Fibroblast of lung (primary cell): ENCODE data around the gene SBF2. TPM values are rescaled to one million over a fixed set of nuclear protein-coding genes. Genes with fewer than 3 reads are reported as not detected.

Experiments used
- DNase-seq, 2 donors: peaks; one replicate each; pipeline versions ENCODE4 v3.0.0 to v3.0.0-alpha.2; 2010; ENCODE audit warnings: low read depth in 2 of 2
- H2AFZ ChIP-seq: 2 replicates; pipeline ENCODE4 v1.5.1; 2012; ENCODE audit warnings: low read length, control low read depth, inconsistent platforms
- H3K27ac ChIP-seq: 2 replicates; pipeline ENCODE4 v1.5.1; 2011; ENCODE audit warnings: low read length, control low read depth; ENCODE audit not compliant: insufficient read depth
- H3K27me3 ChIP-seq: 2 replicates; pipeline ENCODE4 v1.5.1; 2011; ENCODE audit warnings: mild to moderate bottlenecking, low read length; ENCODE audit not compliant: control insufficient read depth, insufficient read depth
- H3K36me3 ChIP-seq: 2 replicates; pipeline ENCODE4 v1.5.1; 2011; ENCODE audit warnings: low read length; ENCODE audit not compliant: control insufficient read depth, insufficient read depth
- H3K4me1 ChIP-seq: 2 replicates; pipeline ENCODE4 v1.5.1; 2011; ENCODE audit warnings: low read length; ENCODE audit not compliant: control insufficient read depth, insufficient read depth; ENCODE audit errors: extremely low read depth
- H3K4me2 ChIP-seq: 2 replicates; pipeline ENCODE4 v1.5.1; 2011; ENCODE audit warnings: low read length, control low read depth; ENCODE audit not compliant: insufficient read depth; ENCODE audit errors: extremely low read depth
- H3K4me3 ChIP-seq, 4 experiments: fragments of 200-600 bp in 1 of 4; sonication (generic) in 1 of 4; replicated peaks in 1 of 4; 2 replicates each; pipeline ENCODE4 v1.5.1; 2011 to 2016; ENCODE audit warnings: low read length in 4 of 4, low read depth in 3 of 4, mild to moderate bottlenecking in 3 of 4, control low read depth in 2 of 4, inconsistent platforms in 1 of 4, mixed read lengths in 1 of 4; ENCODE audit not compliant: insufficient read depth in 1 of 4; ENCODE audit errors: control extremely low read depth in 1 of 4
- H3K79me2 ChIP-seq: 2 replicates; pipeline ENCODE4 v1.5.1; 2012; ENCODE audit warnings: mild to moderate bottlenecking, low read length, inconsistent platforms; ENCODE audit not compliant: control insufficient read depth, insufficient read depth
- H3K9ac ChIP-seq: 2 replicates; pipeline ENCODE4 v1.5.1; 2011; ENCODE audit warnings: mild to moderate bottlenecking, low read length, control low read depth; ENCODE audit not compliant: insufficient read depth
- H3K9me3 ChIP-seq: 2 replicates; pipeline ENCODE4 v1.5.1; 2012; ENCODE audit warnings: low read depth, low read length; ENCODE audit not compliant: control insufficient read depth, insufficient read depth
- H4K20me1 ChIP-seq: 2 replicates; pipeline ENCODE4 v1.5.1; 2011; ENCODE audit warnings: low read length; ENCODE audit not compliant: control insufficient read depth, insufficient read depth; ENCODE audit errors: extremely low read depth
- CTCF ChIP-seq, 2 donors: IDR thresholded peaks in 1 of 2; conservative IDR thresholded peaks in 1 of 2; 1 replicate in 1 of 2; 2 replicates in 1 of 2; pipeline ENCODE4 v1.5.1; 2011 to 2012; ENCODE audit warnings: low read length in 2 of 2, control low read depth in 1 of 2, inconsistent platforms in 1 of 2, low read depth in 1 of 2, mild to moderate bottlenecking in 1 of 2
- EZH2 ChIP-seq: IDR thresholded peaks from 2 replicates; pipeline ENCODE4 v1.5.1; 2012; ENCODE audit warnings: low read length, control low read depth, mild to moderate bottlenecking; ENCODE audit errors: missing control alignments
- polyA plus RNA-seq, 2 donors: library from polyadenylated mRNA; depleted of rRNA in 1 of 2; stranded (reverse) in 1 of 2; unstranded in 1 of 2; fragments of >200 nt; gene quantifications; 2 replicates each; pipeline ENCODE4 v1.2.1, GENCODE V29; 2011 to 2012; ENCODE audit warnings: missing spikeins in 1 of 2
- total RNA-seq: library from RNA; depleted of rRNA; stranded (reverse); fragments of >200 nt; gene quantifications from 2 replicates; pipeline ENCODE4 v1.2.1, GENCODE V29; 2014

The SBF2 gene
- total and polyA plus RNA-seq, 2 donors (not counting 1 experiment from before 2014, with no cell fraction given), result 69.4 to 95.9 TPM

GRCh38 chr11:9876331-9876730, 417.7 kb downstream of the SBF2 start:
- Histone ChIP-seq H4K20me1 (no peaks in the 10 kb centered on the region), H3K9me3 (no peaks in the 10 kb centered on the region), H3K79me2 (no peaks in the 10 kb centered on the region), H3K4me3 (no peak overlapping the region), H3K36me3 (no peaks in the 10 kb centered on the region), H3K27ac (no peak overlapping the region), H3K4me1 (no peaks in the 10 kb centered on the region), H3K4me2 (no peak overlapping the region), H3K27me3 (no peaks in the 10 kb centered on the region), H2AFZ (no peak overlapping the region), H3K9ac (no peak overlapping the region)
- TF ChIP-seq CTCF (conservative IDR thresholded peaks at IDR 0.05 in 1 of 2, IDR thresholded peaks at IDR 0.05 in 1 of 2; ENCODE audit: low read depth in 1 of 2, low read length in 2 of 2) (no peak), EZH2 (no peak)
- no peak for DNase-seq

DNA sequence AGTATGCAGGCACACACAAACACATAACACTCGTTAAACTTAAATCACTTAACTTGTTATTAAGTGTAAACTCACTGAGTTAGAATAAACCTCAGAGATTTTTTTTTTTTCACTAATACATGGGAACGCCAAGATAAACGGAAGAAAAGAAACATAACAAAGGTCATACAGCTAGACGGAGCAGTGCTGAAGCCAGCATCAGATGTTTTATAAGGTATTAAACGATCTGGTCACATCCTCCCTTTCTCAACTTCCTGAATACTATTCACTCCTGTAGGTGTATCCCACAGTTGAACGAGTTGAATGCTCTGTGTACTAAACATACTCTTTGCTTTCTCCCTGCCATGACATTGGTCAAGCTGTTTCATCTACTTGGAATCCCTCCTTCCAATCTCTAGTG, 418.2 kb downstream of the SBF2 start:
- no peak for TF ChIP-seq EZH2
- no peak for TF ChIP-seq CTCF (conservative IDR thresholded peaks at IDR 0.05 in 1 of 2, IDR thresholded peaks at IDR 0.05 in 1 of 2; ENCODE audit: low read depth in 1 of 2, low read length in 2 of 2)
- Histone ChIP-seq H3K4me3 (no peak overlapping the region), H3K27ac (no peak overlapping the region), H3K4me1 (no peaks in the 10 kb centered on the region), H3K9ac (no peak overlapping the region), H3K79me2 (no peaks in the 10 kb centered on the region), H3K36me3 (no peaks in the 10 kb centered on the region), H2AFZ (no peak overlapping the region), H3K27me3 (no peaks in the 10 kb centered on the region), H3K4me2 (no peak overlapping the region), H4K20me1 (no peaks in the 10 kb centered on the region), H3K9me3 (no peaks in the 10 kb centered on the region)
- DNase-seq, result no peak

DNA sequence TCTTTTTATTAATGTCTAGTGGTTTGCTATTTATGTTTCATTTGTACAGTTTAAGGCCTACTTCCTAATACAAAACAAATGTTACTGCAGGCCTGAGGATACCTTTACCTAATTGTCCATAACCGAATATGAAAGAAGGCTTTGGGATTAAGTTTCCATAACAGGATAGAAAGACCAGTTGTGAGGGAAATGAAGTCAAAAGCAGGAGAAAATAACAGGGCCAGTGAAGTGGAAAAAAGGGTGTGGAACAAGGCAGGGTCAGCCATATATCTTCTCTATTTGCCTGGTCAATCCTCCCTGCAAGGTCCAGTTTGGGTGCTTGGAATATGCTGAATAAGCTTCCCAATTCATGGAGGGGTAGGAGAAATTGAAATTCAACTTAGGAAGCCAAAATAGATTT, 418.6 kb downstream of the SBF2 start:
- Histone ChIP-seq H3K79me2 (no peaks in the 10 kb centered on the region), H3K4me2 (no peak overlapping the region), H4K20me1 (no peaks in the 10 kb centered on the region), H3K9ac (no peak overlapping the region), H2AFZ (no peak overlapping the region), H3K4me1 (no peaks in the 10 kb centered on the region), H3K4me3 (no peak overlapping the region), H3K27ac (no peak overlapping the region), H3K36me3 (no peaks in the 10 kb centered on the region), H3K9me3 (no peaks in the 10 kb centered on the region), H3K27me3 (no peaks in the 10 kb centered on the region)
- no peak for DNase-seq
- no peak for TF ChIP-seq CTCF (conservative IDR thresholded peaks at IDR 0.05 in 1 of 2, IDR thresholded peaks at IDR 0.05 in 1 of 2; ENCODE audit: low read depth in 1 of 2, low read length in 2 of 2)
- no peak for TF ChIP-seq EZH2
